Tibial artery (tissue), 4 donors: ENCODE measurements around the gene ABRACL.

Experiments used
- DNase-seq, 2 donors: peaks; one replicate each; pipeline ENCODE4 v3.0.0-alpha.2; 2019
- H3K27ac ChIP-seq, 2 donors: fragments of 200-600 bp; sonication (generic) in 1 of 2; 1 replicate in 1 of 2; 2 replicates in 1 of 2; pipeline ENCODE4 v1.5.1; 2018 to 2019; ENCODE audit warnings: mild to moderate bottlenecking in 1 of 2
- H3K27me3 ChIP-seq, 2 donors: fragments of 200-600 bp; sonication (generic) in 1 of 2; one replicate each; pipeline versions ENCODE4 v1.5.1 to v1.6.0; 2016 to 2019
- H3K36me3 ChIP-seq, 3 donors: fragments of 200-600 bp; sonication (generic) in 2 of 3; one replicate each; pipeline ENCODE4 v1.5.1; 2016 to 2019; ENCODE audit warnings: mild to moderate bottlenecking in 2 of 3
- H3K4me1 ChIP-seq, 4 donors: fragments of 200-600 bp; sonication (generic) in 2 of 4; 1 replicate in 3 of 4; 2 replicates in 1 of 4; pipeline ENCODE4 v1.5.1; 2016 to 2019
- H3K4me3 ChIP-seq, 2 donors: fragments of 200-600 bp; sonication (generic) in 1 of 2; 1 replicate in 1 of 2; 2 replicates in 1 of 2; pipeline ENCODE4 v1.5.1; 2018 to 2019; ENCODE audit warnings: mild to moderate bottlenecking in 2 of 2
- H3K9me3 ChIP-seq, 3 donors: fragments of 200-600 bp; sonication (generic) in 1 of 3; one replicate each; pipeline ENCODE4 v1.5.1; 2016 to 2019
- intact Hi-C: fragments of 100-400 bp; cut with DNase I; formaldehyde crosslinking; loops from one replicate; pipeline ENCODE4 v1.15.0; 2023; ENCODE audit warnings: low total_unique reads
- TF ChIP-seq, protein P1 (sequence below), 2 experiments: fragments of 200-600 bp in 1 of 2; fragments of 450-650 bp in 1 of 2; IDR thresholded peaks; one replicate each; pipeline ENCODE4 v1.5.1; 2017 to 2019; ENCODE audit warnings: antibody characterized with exemption in 2 of 2, mild to moderate bottlenecking in 1 of 2, moderate library complexity in 1 of 2

Gene ABRACL

DNA sequence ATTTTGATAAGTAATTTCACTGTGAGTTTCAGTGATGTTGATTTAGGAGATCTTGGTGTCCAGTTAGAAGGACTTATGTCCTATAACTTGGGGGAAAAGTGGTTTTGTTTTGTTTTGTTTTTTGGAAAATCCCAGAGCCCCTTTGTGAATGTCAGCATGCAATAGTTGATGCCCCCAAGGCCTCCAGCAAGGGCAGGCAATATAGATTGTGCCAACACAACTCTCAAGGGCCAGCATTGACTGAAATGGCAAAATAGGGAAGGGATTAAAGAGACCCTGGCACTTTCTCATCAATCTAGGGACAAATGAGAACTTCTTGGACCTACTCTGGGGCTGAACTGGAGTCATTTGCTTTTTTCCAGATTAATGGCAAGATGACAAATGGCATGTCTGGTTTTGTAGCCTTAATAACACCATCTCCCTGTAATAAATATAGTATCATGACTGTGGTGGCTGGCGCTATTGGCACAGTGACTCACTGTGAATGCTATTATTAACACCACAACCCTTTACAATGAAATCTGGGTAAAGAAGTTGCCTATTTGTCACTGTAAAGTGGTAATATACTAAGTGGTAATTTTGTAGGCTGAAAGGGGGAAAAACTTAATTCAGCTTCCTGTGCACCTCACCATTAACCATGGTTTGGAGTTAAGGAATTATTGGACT lies 51.8 kb downstream of the ABRACL start:
- intact Hi-C loops, result no loop called here
- no peak for DNase-seq
- TF ChIP-seq, protein P1, sequence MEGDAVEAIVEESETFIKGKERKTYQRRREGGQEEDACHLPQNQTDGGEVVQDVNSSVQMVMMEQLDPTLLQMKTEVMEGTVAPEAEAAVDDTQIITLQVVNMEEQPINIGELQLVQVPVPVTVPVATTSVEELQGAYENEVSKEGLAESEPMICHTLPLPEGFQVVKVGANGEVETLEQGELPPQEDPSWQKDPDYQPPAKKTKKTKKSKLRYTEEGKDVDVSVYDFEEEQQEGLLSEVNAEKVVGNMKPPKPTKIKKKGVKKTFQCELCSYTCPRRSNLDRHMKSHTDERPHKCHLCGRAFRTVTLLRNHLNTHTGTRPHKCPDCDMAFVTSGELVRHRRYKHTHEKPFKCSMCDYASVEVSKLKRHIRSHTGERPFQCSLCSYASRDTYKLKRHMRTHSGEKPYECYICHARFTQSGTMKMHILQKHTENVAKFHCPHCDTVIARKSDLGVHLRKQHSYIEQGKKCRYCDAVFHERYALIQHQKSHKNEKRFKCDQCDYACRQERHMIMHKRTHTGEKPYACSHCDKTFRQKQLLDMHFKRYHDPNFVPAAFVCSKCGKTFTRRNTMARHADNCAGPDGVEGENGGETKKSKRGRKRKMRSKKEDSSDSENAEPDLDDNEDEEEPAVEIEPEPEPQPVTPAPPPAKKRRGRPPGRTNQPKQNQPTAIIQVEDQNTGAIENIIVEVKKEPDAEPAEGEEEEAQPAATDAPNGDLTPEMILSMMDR (IDR thresholded peaks at IDR 0.05), result no peak
- Histone ChIP-seq H3K27me3 (no peaks in the 10 kb centered on the region), H3K27ac (peak overlapping the region in 1 of 2 donors; percentile 30), H3K4me1 (peaks cover 0 to 12% (median 7%) of the 10 kb centered on the region in 4 donors), H3K4me3 (no peak overlapping the region), H3K9me3 (no peaks in the 10 kb centered on the region), H3K36me3 (no peaks in the 10 kb centered on the region)

DNA sequence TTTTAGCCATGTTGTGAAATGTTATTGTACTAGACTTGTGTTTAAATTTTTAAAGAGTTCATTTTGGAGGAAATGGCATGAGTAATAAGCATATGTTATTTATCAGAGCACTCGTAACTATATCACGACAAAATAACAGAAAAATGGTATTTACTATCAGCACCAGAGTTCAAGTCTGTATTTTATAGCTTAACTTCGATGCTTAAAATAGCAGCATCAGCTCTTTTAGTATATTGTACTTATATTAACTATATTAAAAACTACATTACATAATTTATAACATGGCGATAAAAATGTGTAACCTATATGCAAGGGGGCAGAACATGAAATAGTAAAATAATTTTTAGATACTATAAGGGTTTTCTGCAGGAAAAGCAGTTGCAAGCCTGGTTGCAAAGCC lies 52.9 kb downstream of the ABRACL start:
- no peaks in the 10 kb centered on the region for H3K9me3 ChIP-seq
- TF ChIP-seq, protein P1 (IDR thresholded peaks at IDR 0.05), result no peak
- H3K27me3 ChIP-seq, result no peaks in the 10 kb centered on the region
- no peaks in the 10 kb centered on the region for H3K36me3 ChIP-seq
- intact Hi-C loops, result no loop called here
- peaks cover 0 to 12% (median 7%) of the 10 kb centered on the region in 4 donors for H3K4me1 ChIP-seq
- no peak overlapping the region for H3K27ac ChIP-seq
- no peak for DNase-seq
- no peak overlapping the region for H3K4me3 ChIP-seq

DNA sequence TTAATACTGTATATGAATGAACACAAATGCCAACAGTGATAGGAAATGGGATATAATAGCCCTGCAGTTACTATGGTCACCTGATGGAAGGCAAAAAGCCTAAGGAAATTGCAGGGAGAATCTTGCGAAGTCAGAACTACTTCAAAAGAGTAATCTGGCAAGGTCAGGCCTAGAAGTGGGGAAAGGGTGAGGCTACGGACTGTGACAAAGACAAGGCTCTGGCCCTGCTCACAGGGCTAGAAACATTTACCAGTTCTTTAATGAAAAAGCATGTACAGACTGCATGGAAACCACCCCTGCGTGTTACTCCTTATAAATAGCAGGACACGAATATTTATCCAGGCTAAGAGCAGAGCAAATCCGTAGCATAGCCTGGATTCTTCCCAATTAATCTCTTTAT lies 53.8 kb downstream of the ABRACL start:
- Histone ChIP-seq H3K27ac (no peak overlapping the region), H3K4me1 (peaks cover 0 to 12% (median 7%) of the 10 kb centered on the region in 4 donors), H3K9me3 (no peaks in the 10 kb centered on the region), H3K27me3 (no peaks in the 10 kb centered on the region), H3K4me3 (no peak overlapping the region), H3K36me3 (no peaks in the 10 kb centered on the region)
- no peak for DNase-seq
- intact Hi-C loops, result no loop called here
- TF ChIP-seq, protein P1 (IDR thresholded peaks at IDR 0.05), result no peak

DNA sequence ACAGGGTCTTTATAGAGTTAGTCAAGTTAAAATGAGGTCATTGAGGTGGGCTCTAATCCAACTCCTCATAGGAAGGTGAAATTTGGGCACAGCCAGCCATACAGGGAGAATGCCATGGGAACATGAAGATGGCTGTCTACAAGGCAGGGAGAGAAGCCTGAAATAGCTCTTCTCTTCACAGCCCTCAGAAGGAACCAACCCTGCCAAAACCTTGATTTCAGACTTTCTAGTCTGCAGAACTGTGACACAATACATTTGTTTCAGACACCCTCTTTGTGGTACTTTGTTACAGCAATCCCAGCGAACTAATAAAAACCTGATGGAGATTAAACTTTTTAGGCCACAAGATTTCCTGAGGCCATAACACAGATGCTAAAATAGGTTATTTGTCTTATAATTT lies 63.3 kb downstream of the ABRACL start:
- no peak for DNase-seq
- Histone ChIP-seq H3K36me3 (no peaks in the 10 kb centered on the region), H3K4me1 (no peaks in the 10 kb centered on the region), H3K4me3 (no peak overlapping the region), H3K27me3 (no peaks in the 10 kb centered on the region), H3K27ac (no peak overlapping the region), H3K9me3 (no peaks in the 10 kb centered on the region)
- TF ChIP-seq, protein P1 (IDR thresholded peaks at IDR 0.05), result no peak
- intact Hi-C loops, result no loop called here
